ENCODE results near the gene APC2.

GRCh38 chr19:1422943-1423342 lies 27.0 kb upstream of the APC2 start:
- TF ChIP-seq, protein P1, sequence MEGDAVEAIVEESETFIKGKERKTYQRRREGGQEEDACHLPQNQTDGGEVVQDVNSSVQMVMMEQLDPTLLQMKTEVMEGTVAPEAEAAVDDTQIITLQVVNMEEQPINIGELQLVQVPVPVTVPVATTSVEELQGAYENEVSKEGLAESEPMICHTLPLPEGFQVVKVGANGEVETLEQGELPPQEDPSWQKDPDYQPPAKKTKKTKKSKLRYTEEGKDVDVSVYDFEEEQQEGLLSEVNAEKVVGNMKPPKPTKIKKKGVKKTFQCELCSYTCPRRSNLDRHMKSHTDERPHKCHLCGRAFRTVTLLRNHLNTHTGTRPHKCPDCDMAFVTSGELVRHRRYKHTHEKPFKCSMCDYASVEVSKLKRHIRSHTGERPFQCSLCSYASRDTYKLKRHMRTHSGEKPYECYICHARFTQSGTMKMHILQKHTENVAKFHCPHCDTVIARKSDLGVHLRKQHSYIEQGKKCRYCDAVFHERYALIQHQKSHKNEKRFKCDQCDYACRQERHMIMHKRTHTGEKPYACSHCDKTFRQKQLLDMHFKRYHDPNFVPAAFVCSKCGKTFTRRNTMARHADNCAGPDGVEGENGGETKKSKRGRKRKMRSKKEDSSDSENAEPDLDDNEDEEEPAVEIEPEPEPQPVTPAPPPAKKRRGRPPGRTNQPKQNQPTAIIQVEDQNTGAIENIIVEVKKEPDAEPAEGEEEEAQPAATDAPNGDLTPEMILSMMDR (IDR thresholded peaks at IDR 0.05; ENCODE audit: low read depth, low read length, poor library complexity, severe bottlenecking) = no peak
- no peak for TF ChIP-seq EZH2phosphoT487 (IDR thresholded peaks at IDR 0.05; ENCODE audit: borderline replicate concordance, low read length)

Measured in DOHH2 (cell line).